ENCODE measurements around the gene PYCARD.
A peak's percentile ranks its signal among the peaks of the same experiment; 100 is the strongest.

GRCh38 chr16:31200821-31201568, 1.6 kb downstream of the PYCARD start:
- TF ChIP-seq CTCF (IDR thresholded peaks at IDR 0.05; ENCODE audit: borderline replicate concordance, extremely low read depth, low read length, poor library complexity, severe bottlenecking) = peak; percentile 23
- no peak for TF ChIP-seq EZH2 (IDR thresholded peaks at IDR 0.05; ENCODE audit: borderline replicate concordance, low read depth, low read length, severe bottlenecking)

Measured in DND-41 (cell line).